ENCODE measurements around the gene ADPGK.
"Not testable (repeated sequence)": the region's sequence is repeated elsewhere in the genome, so short reads cannot be mapped to it uniquely, and the experiment has no call there.

ADPGK gene

DNA sequence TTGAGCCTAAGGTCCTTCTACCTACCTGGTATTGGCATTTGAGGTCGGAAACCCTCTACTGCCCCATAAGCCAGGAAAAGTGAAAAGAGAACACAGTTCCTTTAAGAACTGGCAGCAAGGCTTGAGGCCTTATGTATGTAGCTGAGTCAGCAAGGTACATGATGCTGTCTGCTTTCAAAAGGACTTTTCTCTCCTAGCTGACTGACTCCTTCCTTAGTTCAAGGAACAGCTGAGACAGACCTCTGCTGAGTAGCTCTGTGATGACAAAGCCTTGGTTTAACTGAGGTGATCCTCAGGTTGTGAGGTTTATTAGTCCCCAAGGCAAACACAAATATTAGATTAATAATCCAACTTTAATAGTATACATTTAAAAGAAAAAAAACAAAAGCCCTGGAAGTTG is 45.8 kb downstream of the ADPGK start:
- DNase-seq: peak; percentile 4

DNA sequence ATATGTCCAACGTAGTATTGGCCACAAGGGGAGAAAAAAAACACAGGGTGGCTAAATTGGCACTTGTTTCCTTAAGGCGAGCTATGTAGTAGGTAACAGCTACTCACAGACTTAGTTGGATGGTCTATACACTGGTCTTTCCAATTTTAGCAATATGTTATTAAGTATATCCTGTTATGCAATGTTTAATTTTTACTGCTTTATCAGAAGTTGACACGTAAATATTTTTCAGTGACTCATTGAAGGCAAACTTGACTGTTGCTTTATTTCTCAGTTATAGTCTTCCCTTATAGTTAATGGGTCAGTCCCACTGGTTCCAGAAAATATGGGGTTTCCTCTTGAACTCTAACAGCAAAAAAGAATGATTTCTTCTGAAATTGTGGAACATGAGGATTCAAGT is 46.5 kb downstream of the ADPGK start:
- no peak for DNase-seq

DNA sequence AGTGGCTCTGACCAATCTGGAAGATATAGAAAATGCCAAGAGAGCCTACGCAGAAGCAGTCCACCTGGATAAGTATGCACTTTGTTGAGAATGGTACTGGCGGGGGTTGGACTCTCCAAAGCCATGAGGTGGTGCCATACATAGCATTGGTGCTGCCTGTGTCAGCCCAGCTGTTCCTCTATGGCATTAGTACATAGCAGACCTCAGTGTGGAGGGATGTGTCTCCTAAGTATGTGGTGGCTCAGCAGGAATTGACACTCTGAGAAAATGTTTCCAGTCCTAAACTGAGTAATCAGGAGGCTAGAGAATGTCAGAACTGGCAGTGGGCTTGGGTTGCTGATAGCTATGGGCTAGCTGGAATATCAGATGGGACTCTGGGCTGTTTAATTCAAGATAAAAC is 48.4 kb downstream of the ADPGK start:
- DNase-seq: no peak

DNA sequence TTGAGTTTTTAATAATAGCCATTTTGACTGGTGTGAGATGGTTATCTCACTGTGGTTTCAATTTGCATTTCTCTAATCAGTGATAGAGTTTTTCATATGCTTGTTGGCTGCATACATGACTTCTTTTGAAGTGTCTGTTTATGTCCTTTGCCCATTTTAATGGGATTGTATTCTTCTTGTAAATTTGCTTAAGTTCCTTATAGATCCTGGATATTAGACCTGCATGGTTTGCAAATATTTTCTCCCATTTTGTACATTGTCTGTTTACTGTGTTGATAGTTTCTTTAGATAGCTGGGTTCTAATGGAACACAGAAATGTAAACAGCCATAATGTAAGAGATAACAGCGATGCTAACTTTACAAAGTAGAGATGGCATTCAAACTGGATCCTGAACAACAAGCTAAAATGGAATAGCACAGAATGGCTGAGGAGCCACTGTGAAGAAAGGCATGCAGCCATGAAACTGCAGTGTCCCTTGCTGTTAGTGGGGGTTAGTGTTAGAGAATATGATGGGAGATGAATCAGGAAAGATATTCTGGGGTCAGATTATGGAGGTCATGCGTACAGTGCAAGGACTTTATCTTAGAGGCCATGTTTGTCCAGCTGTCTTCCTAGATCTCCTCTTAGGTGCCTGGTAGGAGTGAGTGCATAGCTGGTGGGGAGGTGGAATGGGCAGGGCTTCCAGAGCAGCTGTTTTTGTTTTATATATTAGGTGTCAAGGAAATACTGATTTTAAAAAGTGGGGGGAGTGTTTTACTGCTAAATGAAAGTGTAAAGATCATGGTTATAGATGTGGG is 49.4 kb downstream of the ADPGK start:
- no peak for DNase-seq

DNA sequence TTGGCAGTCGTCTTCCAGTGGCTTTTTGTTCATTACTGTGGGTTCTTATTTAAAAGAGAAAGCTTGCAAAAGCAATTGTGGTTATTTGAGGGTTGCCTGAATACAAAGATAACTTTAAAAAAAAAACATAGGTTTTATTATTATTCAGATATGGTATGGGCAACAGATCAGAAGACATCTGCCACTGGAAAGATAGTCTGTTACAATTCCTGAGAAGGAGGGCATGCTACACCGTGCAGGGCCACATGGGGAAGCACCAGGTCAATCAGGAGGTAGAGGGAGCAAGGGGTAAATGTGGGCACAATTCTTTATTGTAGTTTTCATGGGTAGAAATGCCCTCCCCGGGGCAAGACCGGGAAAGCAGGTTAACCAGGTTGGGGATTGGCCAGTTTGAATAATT is 51.0 kb downstream of the ADPGK start:
- no peak for DNase-seq

DNA sequence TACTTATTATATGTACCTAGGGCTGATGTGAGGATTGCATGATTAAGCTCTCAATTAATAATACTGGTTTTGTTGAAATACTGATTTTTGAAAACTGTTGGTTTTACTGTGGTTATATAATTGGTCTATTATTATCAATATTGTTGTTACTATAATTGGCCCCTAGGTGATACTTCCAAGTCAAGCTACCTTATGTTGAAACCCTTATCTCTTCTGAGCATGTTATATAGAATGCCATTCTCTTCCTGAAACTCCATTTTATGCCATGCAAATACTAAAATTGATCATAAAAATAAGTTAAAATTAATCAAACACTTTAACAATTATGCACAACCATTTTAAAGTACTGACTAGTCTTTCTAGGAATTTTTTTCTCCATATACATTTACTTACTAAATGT is 51.5 kb downstream of the ADPGK start:
- DNase-seq: no peak

DNA sequence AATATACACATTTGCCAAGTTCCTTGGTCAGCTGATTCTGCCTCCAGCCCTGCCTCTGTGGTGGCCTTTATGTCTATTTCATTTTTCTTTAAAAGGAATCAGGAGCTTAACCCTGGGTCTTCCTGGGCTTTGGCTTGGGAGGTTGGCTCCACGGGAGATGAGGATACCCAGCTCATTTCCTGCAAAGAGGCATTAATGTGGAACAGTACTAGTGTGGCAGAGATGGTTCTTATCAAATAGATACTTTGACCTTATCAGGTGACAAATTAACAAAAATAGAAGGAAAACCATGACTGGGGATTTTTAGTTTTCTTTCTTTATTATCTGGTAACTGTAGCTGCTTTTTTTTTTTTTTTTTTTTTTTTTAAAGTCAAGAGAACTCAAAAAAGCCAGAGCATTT is 54.7 kb downstream of the ADPGK start:
- DNase-seq: no peak

DNA sequence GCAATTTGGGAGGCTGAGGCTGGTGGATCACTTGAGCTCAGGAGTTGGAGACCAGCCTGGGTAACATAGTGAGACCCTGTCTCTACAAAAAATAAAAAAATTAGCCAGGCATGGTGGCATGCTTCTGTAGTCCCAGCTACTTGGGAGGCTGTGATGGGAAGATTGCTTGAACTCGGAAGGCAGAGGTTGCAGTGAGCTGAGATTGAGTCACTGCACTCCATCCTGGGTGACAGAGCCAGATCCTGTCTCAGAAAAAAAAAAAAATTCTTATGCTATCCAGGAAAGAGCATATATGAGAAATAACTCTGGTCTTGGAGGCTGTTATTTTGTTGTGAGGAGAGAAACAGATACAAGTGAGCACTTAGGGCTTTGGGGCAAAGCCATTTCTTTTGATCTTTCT is 55.3 kb downstream of the ADPGK start:
- DNase-seq: not testable (repeated sequence)

DNA sequence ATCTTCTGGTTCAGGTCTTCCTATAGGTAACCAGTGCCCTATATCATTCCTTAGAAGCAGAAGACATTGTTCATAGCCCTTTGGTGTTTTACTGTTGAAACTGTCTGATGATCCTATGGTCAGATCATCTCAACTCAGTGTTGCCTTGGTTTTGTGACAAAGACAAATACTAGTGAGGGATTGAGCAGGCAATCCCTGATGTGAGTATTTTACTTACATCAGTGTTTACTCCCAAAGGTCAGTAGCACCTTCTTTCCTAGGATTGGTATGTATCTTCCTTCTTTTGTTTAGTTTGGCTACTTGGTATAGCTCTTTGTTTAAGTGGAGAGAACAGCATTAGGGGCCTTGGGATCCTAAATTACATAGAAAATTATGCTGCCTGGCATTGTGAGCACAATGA is 56.4 kb downstream of the ADPGK start:
- DNase-seq: no peak

DNA sequence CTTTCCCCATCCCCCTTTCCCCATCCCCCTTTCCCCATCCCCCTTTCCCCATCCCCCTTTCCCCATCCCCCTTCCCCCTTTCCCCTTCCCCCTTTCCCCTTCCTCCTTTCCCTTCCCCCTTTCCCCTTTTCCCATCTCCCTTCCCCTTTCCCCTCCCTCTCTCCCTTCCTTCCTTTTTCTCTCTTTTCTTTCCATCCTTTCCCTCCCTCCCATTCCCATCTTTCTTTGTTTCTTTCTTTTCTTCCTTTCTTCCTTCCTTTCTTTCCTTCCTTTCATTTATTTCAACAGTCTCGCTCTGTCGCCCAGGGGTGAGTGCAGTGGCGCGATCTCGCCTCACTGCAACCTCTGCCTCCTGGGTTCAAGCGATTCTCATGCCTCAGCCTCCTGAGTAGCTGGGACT is 57.7 kb downstream of the ADPGK start:
- not testable (repeated sequence) for DNase-seq

DNA sequence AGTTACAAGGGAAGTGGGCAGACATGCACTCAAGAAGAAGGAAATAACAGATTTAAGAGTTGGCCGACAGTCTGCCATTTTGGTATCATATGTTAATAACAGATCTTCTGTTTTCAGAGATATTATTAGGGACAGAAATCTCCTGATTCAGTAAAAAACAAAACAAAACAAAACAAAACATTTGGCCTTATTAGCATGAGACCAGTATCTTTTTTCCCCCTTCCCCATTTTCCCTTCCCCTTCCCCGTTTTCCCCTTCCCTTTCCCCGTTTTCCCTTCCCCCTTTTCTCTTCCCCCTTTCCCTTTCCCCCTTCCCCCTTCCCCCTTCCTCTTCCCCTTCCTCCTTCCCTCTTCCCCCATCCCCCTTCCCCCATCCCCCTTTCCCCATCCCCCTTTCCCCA is 58.1 kb downstream of the ADPGK start:
- no peak for DNase-seq

DNA sequence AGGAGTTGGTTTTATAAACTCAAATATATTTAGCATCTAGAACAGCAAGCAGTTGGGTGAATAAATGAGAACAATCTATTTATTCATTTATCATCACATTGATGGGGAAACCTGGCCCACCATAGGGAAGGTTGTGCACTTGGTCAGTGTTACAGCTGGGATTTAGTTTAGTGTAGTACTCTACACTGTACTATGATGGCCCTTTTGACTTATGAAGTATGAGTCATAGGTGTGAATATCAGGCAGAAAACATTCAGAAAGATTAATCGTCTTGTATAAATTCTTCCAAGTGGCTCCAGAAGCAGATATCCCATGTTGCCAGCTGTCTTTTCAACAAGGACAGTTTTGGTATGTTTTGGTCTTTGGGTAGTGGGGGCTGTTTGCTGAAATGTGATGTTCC is 59.5 kb downstream of the ADPGK start:
- no peak for DNase-seq

DNA sequence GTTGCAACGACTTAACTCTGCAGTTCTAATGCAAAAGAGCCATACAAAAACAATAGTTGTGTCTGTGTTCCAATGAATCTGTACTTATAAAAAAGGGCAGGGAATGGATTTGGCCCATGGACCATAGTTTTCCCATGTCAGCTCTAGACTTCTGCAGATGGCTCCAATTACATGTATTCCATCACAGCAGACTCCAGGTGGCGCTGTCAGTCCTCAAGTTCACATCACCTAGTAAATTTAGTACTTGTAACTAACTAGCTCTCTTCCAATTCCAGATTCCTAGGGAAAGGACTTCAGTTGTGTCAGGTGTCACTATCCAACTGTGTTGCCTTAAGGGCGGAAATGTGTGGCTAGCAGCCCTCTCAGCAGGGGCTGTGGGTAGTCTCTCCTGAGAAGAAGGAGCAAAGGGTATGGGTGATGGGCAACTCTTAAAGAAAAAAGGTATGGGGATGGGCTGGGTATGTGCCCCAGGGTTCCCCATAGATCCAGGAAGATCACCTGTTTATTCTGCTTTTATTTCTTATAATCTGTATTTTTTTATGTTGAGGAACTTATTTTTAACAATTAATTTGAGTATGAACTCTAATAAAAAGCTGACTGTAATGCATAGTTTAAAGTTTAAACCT is 61.4 kb downstream of the ADPGK start:
- DNase-seq: peak; percentile 37

DNA sequence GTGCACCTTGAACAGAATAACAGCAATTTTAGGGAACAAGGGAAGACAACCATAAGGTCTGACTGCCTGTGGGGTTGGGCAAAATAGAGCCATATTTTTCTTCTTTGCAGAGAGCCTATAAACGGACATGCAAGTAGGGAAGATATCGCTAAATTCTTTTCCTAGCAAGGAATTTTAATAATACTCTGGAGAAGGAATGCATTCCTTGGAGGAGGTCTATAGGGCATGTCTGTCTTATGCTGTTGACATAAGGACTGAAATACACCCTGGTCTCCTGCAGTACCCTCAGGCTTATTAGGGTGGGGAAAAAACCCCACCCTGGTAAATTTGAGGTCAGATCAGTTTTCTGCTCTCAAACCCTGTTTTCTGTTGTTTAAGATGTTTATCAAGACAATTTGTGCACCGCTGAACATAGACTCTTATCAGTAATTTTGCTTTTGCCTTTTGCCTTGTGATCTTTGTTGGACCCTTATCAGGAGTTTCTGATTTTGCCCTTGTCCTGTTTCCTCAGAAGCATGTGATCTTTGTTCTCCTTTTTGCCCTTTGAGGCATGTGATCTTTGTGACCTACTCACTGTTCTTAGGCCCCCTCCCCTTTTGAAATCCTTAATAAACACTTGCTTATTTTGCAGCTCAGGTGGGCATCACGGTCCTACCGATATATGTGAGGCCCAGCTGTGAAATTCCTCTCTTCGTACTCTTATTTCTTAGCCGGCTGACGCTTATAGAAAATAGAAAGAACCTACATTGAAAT is 74.8 kb downstream of the ADPGK start:
- DNase-seq: not testable (repeated sequence)

DNA sequence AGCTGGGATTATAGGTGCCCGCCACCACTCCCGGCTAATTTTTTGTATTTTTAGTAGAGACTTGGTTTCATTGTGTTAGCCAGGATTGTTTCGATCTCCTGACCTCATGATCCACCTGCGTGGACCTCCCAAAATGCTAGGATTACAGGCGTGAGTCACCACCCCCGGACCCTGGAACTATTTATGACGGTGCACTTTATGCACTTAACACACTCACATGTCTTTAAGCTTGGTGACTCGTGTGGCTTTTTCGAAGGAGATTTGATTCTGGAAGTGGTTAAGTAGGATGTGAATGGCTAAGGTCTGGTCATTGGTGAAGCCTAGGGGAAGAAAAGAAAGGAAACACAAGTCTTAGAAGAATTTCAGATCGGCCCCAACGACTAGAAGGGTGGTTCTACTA is 77.3 kb downstream of the ADPGK start:
- DNase-seq: no peak

Measured in NK-92 treated with Interleukin-12 subunit alpha and Interleukin-12 subunit beta, amount 100 ng/mL, for 24 hours (cell line).